HepG2 (cell line): ENCODE results near the gene WDR73. TPM values are rescaled to one million over a fixed set of nuclear protein-coding genes. Genes with fewer than 3 reads are reported as not detected.
A peak's percentile ranks its signal among the peaks of the same experiment; 100 is the strongest.

Experiments
- HNRNPUL1 ChIP-seq: fragments of 200-400 bp; formaldehyde crosslinking; IDR thresholded peaks from 2 replicates; pipeline ENCODE4 v1.6.1; 2017; ENCODE audit warnings: low read depth, mild to moderate bottlenecking, low read length, moderate library complexity
- IKZF4 ChIP-seq: sonication (generic); formaldehyde crosslinking; IDR thresholded peaks from 2 replicates; pipeline ENCODE4 v1.5.1; 2020; ENCODE audit warnings: borderline replicate concordance, mild to moderate bottlenecking, low read depth, missing genetic modification reagents; ENCODE audit errors: not compliant biosample characterization
- KDM2A ChIP-seq: sonication (generic); formaldehyde crosslinking; IDR thresholded peaks from 2 replicates; pipeline ENCODE4 v1.4.0; 2020; ENCODE audit warnings: low read depth, missing genetic modification reagents, borderline replicate concordance
- NAIF1 ChIP-seq: sonication (generic); formaldehyde crosslinking; IDR thresholded peaks from 2 replicates; pipeline ENCODE4 v1.5.0; 2020; ENCODE audit warnings: mild to moderate bottlenecking, missing genetic modification reagents, borderline replicate concordance
- NR2C2 ChIP-seq: sonication (generic); formaldehyde crosslinking; IDR thresholded peaks from 2 replicates; pipeline ENCODE4 v1.4.0; 2020; ENCODE audit warnings: missing genetic modification reagents, mild to moderate bottlenecking, moderate library complexity, borderline replicate concordance
- NRL ChIP-seq: sonication (generic); formaldehyde crosslinking; IDR thresholded peaks from 2 replicates; pipeline ENCODE4 v1.5.0; 2020; ENCODE audit warnings: missing genetic modification reagents, mild to moderate bottlenecking, moderate library complexity, borderline replicate concordance
- PLRG1 ChIP-seq: fragments of 450-650 bp; conservative IDR thresholded peaks from 2 replicates; pipeline ENCODE4 v1.6.1; 2016
- RXRA ChIP-seq: sonication (generic); formaldehyde crosslinking; IDR thresholded peaks from 2 replicates; pipeline ENCODE4 v1.5.1; 2020; ENCODE audit warnings: missing genetic modification reagents
- SNAI1 ChIP-seq: sonication (generic); formaldehyde crosslinking; IDR thresholded peaks from 2 replicates; pipeline ENCODE4 v1.5.0; 2020; ENCODE audit warnings: mild to moderate bottlenecking, missing genetic modification reagents, borderline replicate concordance
- SPEN ChIP-seq: sonication (generic); formaldehyde crosslinking; IDR thresholded peaks from 2 replicates; pipeline ENCODE4 v1.5.1; 2020; ENCODE audit warnings: low read depth, mild to moderate bottlenecking, missing genetic modification reagents
- ZFX ChIP-seq: sonication (generic); formaldehyde crosslinking; IDR thresholded peaks from 2 replicates; pipeline ENCODE4 v1.4.0; 2020; ENCODE audit warnings: mild to moderate bottlenecking, low read depth, missing genetic modification reagents, moderate library complexity
- ZMYM2 ChIP-seq: sonication (generic); formaldehyde crosslinking; IDR thresholded peaks from 2 replicates; pipeline ENCODE4 v1.8.0; 2022; ENCODE audit warnings: mild to moderate bottlenecking, missing genetic modification reagents
- ZNF496 ChIP-seq: sonication (generic); formaldehyde crosslinking; IDR thresholded peaks from 2 replicates; pipeline ENCODE4 v1.8.1; 2023; ENCODE audit warnings: mild to moderate bottlenecking, moderate library complexity, missing genetic modification reagents; ENCODE audit not compliant: insufficient replicate concordance
- ZNF777 ChIP-seq: sonication (generic); formaldehyde crosslinking; IDR thresholded peaks from 2 replicates; pipeline ENCODE4 v1.4.0; 2020; ENCODE audit warnings: missing genetic modification reagents
- polyA plus RNA-seq, 8 experiments: library from polyadenylated mRNA; depleted of rRNA in 3 of 8; stranded (reverse) in 7 of 8; unstranded in 1 of 8; fragments of >200 nt; fragmentation: Illumina TruSeq in 4 of 8; extraction: Trizol in 4 of 8; gene quantifications; 2 replicates each; pipeline versions ENCODE4 v1.2.1 to v1.2.3, GENCODE V29; 2011 to 2016; ENCODE audit warnings: low read depth in 4 of 8, missing spikeins in 1 of 8, mixed read lengths in 1 of 8; ENCODE audit not compliant: insufficient read depth in 1 of 8
- total RNA-seq, 5 experiments: library from RNA; depleted of rRNA; stranded (reverse); fragments of >200 nt; fragmentation: Illumina TruSeq; extraction: Trizol; gene quantifications; 2 replicates each; pipeline ENCODE4 v1.2.3, GENCODE V29; 2016; ENCODE audit warnings: low read depth in 1 of 5
- TF ChIP-seq, protein P1 (sequence below): IDR thresholded peaks from 2 replicates; pipeline ENCODE4 v1.6.1; 2016; ENCODE audit warnings: missing biosample characterization, missing genetic modification reagents, low read depth
- TF ChIP-seq, protein P2 (sequence below): sonication (generic); formaldehyde crosslinking; conservative IDR thresholded peaks from 2 replicates; pipeline ENCODE4 v1.8.1; 2023; ENCODE audit warnings: missing genetic modification reagents
- TF ChIP-seq, protein P3 (sequence below): sonication (generic); formaldehyde crosslinking; IDR thresholded peaks from 2 replicates; pipeline ENCODE4 v1.4.0; 2020; ENCODE audit warnings: mild to moderate bottlenecking, missing genetic modification reagents
- TF ChIP-seq, protein P4 (sequence below): sonication (generic); formaldehyde crosslinking; IDR thresholded peaks from 2 replicates; pipeline ENCODE4 v1.5.1; 2020; ENCODE audit warnings: mild to moderate bottlenecking, missing genetic modification reagents, moderate library complexity

WDR73 gene
- total and polyA plus RNA-seq, 2 of the 13 experiments (the other 11 are each of a cell fraction or from before 2014, with no cell fraction given), result 20.0 to 35.5 TPM

DNA sequence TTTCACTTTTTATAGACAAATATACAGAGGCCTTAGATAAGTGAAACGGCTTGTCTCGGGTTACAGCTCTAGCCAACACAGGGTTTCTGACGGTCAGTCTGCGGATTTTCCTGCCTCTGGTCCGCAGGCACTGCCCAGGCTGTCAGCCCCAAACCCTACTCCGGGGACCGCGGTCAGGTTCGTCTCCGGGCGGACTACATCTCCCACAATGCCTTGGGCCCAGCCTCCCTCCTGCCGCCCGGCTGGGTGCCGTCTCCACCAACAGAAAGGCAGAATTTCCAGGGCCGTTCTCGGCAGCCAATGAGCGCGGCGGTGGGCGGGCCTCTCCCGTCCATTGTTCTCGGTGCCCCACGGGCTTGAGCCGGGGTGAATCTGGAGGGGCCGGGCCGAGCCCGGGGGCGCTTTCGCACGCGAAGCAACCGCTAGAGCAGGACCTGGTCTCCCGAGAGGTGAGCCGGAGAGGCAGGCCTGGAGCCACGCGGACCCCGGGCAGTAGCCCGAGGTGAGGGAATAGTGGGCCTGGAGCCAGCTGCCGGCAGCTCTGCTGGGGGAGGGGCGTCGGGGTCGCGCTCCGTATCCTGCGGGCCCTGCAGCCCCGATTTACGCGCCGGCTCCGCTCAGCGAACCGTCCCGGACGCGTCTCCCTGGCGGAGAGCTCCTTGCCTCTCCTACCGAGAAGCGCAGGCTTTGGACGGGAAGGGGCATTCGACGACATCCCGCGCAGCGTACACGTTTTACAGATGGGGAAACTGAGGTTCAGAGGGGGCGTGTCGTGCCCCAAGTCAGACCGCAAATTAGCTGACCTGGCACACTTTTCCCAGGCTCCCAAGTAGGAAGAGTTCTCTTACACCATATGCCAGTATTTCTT lies 53.2 kb downstream of the WDR73 start, which contains the start of gene ZSCAN2 (continued):
- TF ChIP-seq, protein P1, sequence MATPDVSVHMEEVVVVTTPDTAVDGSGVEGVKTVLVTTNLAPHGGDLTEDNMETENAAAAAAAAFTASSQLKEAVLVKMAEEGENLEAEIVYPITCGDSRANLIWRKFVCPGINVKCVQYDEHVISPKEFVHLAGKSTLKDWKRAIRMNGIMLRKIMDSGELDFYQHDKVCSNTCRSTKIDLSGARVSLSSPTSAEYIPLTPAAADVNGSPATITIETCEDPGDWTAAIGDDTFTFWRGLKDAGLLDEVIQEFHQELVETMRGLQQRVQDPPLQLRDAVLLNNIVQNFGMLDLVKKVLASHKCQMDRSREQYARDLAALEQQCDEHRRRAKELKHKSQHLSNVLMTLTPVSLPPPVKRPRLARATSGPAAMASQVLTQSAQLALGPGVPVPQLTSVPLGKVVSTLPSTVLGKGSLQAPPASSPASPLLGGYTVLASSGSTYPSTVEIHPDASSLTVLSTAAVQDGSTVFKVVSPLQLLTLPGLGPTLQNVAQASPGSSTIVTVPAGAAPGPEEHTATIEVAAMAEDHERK (CRISPR knock-in tag), result no peak
- TF ChIP-seq, protein P2, sequence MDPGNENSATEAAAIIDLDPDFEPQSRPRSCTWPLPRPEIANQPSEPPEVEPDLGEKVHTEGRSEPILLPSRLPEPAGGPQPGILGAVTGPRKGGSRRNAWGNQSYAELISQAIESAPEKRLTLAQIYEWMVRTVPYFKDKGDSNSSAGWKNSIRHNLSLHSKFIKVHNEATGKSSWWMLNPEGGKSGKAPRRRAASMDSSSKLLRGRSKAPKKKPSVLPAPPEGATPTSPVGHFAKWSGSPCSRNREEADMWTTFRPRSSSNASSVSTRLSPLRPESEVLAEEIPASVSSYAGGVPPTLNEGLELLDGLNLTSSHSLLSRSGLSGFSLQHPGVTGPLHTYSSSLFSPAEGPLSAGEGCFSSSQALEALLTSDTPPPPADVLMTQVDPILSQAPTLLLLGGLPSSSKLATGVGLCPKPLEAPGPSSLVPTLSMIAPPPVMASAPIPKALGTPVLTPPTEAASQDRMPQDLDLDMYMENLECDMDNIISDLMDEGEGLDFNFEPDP, result no peak
- TF ChIP-seq NAIF1 (CRISPR knock-in tag), result peak; percentile 77; the same call in 1 of the 2 replicates
- peak; percentile 87 for TF ChIP-seq ZFX
- TF ChIP-seq ZMYM2 (CRISPR knock-in tag), result no peak
- peak; percentile 68 for TF ChIP-seq IKZF4
- peak; percentile 66; the same call in 1 of the 2 replicates for TF ChIP-seq NR2C2 (CRISPR knock-in tag)
- 0 out of 2 replicates have a peak, but pooled peaks have one; percentile 28 for TF ChIP-seq SNAI1
- TF ChIP-seq NRL, result peak; percentile 83; the same call in 1 of the 2 replicates
- 0 out of 2 replicates have a peak, but pooled peaks have one; percentile 42 for TF ChIP-seq RXRA (CRISPR knock-in tag)
- TF ChIP-seq, protein P3, sequence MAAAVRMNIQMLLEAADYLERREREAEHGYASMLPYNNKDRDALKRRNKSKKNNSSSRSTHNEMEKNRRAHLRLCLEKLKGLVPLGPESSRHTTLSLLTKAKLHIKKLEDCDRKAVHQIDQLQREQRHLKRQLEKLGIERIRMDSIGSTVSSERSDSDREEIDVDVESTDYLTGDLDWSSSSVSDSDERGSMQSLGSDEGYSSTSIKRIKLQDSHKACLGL (CRISPR knock-in tag), result peak; percentile 75
- peak; percentile 46; the same call in 1 of the 2 replicates for TF ChIP-seq HNRNPUL1
- no peak for TF ChIP-seq ZNF496 (CRISPR knock-in tag)
- peak; percentile 65 for TF ChIP-seq KDM2A (CRISPR knock-in tag)
- TF ChIP-seq SPEN (CRISPR knock-in tag), result peak; percentile 55; the same call in 1 of the 2 replicates
- TF ChIP-seq PLRG1, result no peak
- peak; percentile 89 for TF ChIP-seq ZNF777 (CRISPR knock-in tag)
- TF ChIP-seq, protein P4, sequence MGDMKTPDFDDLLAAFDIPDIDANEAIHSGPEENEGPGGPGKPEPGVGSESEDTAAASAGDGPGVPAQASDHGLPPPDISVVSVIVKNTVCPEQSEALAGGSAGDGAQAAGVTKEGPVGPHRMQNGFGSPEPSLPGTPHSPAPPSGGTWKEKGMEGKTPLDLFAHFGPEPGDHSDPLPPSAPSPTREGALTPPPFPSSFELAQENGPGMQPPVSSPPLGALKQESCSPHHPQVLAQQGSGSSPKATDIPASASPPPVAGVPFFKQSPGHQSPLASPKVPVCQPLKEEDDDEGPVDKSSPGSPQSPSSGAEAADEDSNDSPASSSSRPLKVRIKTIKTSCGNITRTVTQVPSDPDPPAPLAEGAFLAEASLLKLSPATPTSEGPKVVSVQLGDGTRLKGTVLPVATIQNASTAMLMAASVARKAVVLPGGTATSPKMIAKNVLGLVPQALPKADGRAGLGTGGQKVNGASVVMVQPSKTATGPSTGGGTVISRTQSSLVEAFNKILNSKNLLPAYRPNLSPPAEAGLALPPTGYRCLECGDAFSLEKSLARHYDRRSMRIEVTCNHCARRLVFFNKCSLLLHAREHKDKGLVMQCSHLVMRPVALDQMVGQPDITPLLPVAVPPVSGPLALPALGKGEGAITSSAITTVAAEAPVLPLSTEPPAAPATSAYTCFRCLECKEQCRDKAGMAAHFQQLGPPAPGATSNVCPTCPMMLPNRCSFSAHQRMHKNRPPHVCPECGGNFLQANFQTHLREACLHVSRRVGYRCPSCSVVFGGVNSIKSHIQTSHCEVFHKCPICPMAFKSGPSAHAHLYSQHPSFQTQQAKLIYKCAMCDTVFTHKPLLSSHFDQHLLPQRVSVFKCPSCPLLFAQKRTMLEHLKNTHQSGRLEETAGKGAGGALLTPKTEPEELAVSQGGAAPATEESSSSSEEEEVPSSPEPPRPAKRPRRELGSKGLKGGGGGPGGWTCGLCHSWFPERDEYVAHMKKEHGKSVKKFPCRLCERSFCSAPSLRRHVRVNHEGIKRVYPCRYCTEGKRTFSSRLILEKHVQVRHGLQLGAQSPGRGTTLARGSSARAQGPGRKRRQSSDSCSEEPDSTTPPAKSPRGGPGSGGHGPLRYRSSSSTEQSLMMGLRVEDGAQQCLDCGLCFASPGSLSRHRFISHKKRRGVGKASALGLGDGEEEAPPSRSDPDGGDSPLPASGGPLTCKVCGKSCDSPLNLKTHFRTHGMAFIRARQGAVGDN, result peak; percentile 83
